Smooth muscle cell (in vitro differentiated cells): ENCODE data around the gene RASAL2. TPM values are rescaled to one million over a fixed set of nuclear protein-coding genes. Genes with fewer than 3 reads are reported as not detected.

Experiments used
- DNase-seq: peaks from one replicate; lab custom pipeline; 2025; ENCODE audit not compliant: unreplicated experiment; lab: John Stamatoyannopoulos, UW
- H2AFZ ChIP-seq: fragments of 200-600 bp; sonication (generic); 2 replicates; pipeline ENCODE4 v1.6.0; 2016; ENCODE audit warnings: antibody characterized with exemption, low read depth, mild to moderate bottlenecking
- H3F3A ChIP-seq: fragments of 200-600 bp; sonication (generic); 2 replicates; pipeline ENCODE4 v1.6.0; 2017; ENCODE audit warnings: antibody characterized with exemption, low read depth
- H3K27ac ChIP-seq: fragments of 200-600 bp; sonication (generic); 2 replicates; pipeline ENCODE4 v1.5.1; 2016; ENCODE audit warnings: low read depth, mild to moderate bottlenecking
- H3K27me3 ChIP-seq: fragments of 200-600 bp; sonication (generic); 2 replicates; pipeline ENCODE4 v1.6.1; 2016; ENCODE audit warnings: low read depth, mild to moderate bottlenecking
- H3K36me3 ChIP-seq: fragments of 200-600 bp; sonication (generic); 2 replicates; pipeline ENCODE4 v1.5.1; 2016; ENCODE audit warnings: low read depth
- H3K4me1 ChIP-seq: fragments of 200-600 bp; sonication (generic); 2 replicates; pipeline ENCODE4 v1.5.1; 2016; ENCODE audit warnings: low read depth
- H3K4me2 ChIP-seq: fragments of 200-600 bp; sonication (generic); 2 replicates; pipeline ENCODE4 v1.6.0; 2016; ENCODE audit warnings: mild to moderate bottlenecking
- H3K4me3 ChIP-seq: fragments of 200-600 bp; sonication (generic); 2 replicates; pipeline ENCODE4 v1.5.1; 2016; ENCODE audit warnings: mild to moderate bottlenecking
- H3K79me2 ChIP-seq: fragments of 200-600 bp; sonication (generic); 2 replicates; pipeline ENCODE4 v1.6.0; 2016; ENCODE audit warnings: low read depth, mild to moderate bottlenecking
- H3K9ac ChIP-seq: fragments of 200-600 bp; sonication (generic); 2 replicates; pipeline ENCODE4 v1.6.0; 2016; ENCODE audit warnings: low read depth
- H3K9me3 ChIP-seq: fragments of 200-600 bp; sonication (generic); replicated peaks from 2 replicates; pipeline ENCODE4 v1.5.1; 2016; ENCODE audit warnings: low read depth
- H4K20me1 ChIP-seq: fragments of 200-600 bp; sonication (generic); 2 replicates; pipeline ENCODE4 v1.6.0; 2016; ENCODE audit warnings: low read depth
- CTCF ChIP-seq: fragments of 200-600 bp; sonication (generic); IDR thresholded peaks from 2 replicates; pipeline ENCODE4 v1.5.1; 2017; ENCODE audit warnings: borderline replicate concordance, mild to moderate bottlenecking, antibody characterized with exemption; ENCODE audit not compliant: insufficient read depth, poor library complexity, severe bottlenecking
- WGBS: methylation state at CpG from one replicate; pipeline ENCODE4 v1.1.7; 2016; ENCODE audit warnings: low lambda C conversion rate; 5-methylcytosine and 5-hydroxymethylcytosine counted together
- polyA plus RNA-seq: library from polyadenylated mRNA; unstranded; fragments of >200 nt; fragmentation: Nextera tagmentation; extraction: Ambion mirVana; gene quantifications from 2 replicates; pipeline ENCODE4 v1.2.1, GENCODE V29; 2016
- total RNA-seq: library from RNA; depleted of rRNA; stranded (reverse); fragments of >200 nt; gene quantifications from 2 replicates; pipeline ENCODE4 v1.2.3, GENCODE V29; 2014

The RASAL2 gene
- total and polyA plus RNA-seq, 2 experiments from 2014 or later: 4.3 to 17.6 TPM

DNA sequence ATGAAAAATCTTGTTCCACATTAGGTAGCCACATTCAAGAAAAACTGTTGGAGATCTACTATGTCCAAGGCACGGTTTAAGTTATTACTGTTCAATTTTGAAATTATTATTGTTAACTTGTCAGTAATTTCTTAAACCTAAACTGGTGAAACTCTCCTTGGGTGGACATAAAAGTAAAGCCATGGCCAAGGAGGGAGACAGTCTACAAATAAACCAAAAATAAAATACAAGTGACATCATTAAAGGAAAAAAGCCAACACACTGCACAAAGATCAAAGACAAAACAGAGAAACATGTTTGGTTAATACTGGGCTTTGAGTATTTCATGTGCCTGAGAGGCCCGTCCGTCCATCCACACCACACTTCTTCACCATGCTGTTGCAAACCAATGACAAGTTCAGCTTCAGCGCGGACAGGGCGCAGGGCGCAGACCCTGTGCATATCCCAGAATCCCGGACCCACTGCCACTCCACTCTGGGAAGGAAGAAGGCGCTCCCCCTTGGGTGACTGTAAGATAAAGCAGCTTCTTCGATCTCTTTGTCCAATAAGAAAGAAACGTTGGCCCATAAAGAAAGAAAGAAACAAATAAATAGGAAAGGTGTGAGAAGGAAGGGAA, 918 bp upstream of the RASAL2 start:
- Histone ChIP-seq H3K27me3 (no peaks in the 10 kb centered on the region), H3F3A (peaks cover 8% of the 10 kb centered on the region), H3K27ac (peak overlapping the region; percentile 81), H3K9ac (peak overlapping the region; percentile 80), H3K4me3 (peak overlapping the region; percentile 64), H3K4me1 (peaks cover 30% of the 10 kb centered on the region), H3K36me3 (no peaks in the 10 kb centered on the region), H3K79me2 (peaks cover 30% of the 10 kb centered on the region), H3K9me3 (no peaks in the 10 kb centered on the region), H4K20me1 (peaks cover 35% of the 10 kb centered on the region), H3K4me2 (peak overlapping the region; percentile 96), H2AFZ (peak overlapping the region; percentile 92)
- 6% methylated on average over 11 of the region's 11 CpGs for WGBS
- TF ChIP-seq CTCF: no peak
- DNase-seq: peak; percentile 23

DNA sequence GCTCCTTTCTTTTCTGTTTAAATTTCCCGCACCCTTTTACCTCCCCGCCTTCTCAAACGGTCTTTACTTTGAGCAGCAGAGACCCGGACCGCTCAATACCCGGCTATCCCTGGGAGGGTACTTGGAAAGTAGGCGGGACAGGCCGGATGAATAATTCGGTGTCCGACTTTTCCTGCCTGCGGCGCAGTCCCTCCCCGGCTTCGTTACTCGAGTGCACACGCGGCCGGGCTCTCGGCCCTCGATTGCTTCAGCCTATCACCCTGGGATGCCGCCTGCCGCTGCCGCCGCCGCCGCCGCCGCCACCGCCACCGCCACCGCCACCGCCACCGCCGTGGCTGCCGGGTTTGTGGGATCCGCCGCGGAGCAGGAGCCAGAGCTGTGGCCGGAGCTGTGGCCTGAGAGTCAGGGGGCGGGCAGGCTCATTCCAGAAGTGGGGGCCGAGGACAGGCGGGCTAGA, 382 bp upstream of the RASAL2 start:
- Histone ChIP-seq H3K27me3 (no peaks in the 10 kb centered on the region), H3K4me3 (peak overlapping the region; percentile 64), H3F3A (peaks cover 8% of the 10 kb centered on the region), H3K79me2 (peaks cover 35% of the 10 kb centered on the region), H3K9ac (peak overlapping the region; percentile 80), H3K36me3 (no peaks in the 10 kb centered on the region), H3K4me1 (peaks cover 30% of the 10 kb centered on the region), H3K4me2 (peak overlapping the region; percentile 96), H3K9me3 (no peaks in the 10 kb centered on the region), H4K20me1 (peaks cover 41% of the 10 kb centered on the region), H3K27ac (peak overlapping the region; percentile 81), H2AFZ (peak overlapping the region; percentile 92)
- WGBS: under 1% methylated on average over 39 of the region's 42 CpGs
- no peak for TF ChIP-seq CTCF
- peak; percentile 75 for DNase-seq

- TF ChIP-seq CTCF: no peak
- Histone ChIP-seq H3F3A (peaks cover 8% of the 10 kb centered on the region), H3K79me2 (peaks cover 50% of the 10 kb centered on the region), H3K4me3 (peak overlapping the region; percentile 64), H2AFZ (peak overlapping the region; percentile 85), H3K9me3 (no peaks in the 10 kb centered on the region), H3K4me1 (peaks cover 30% of the 10 kb centered on the region), H4K20me1 (peaks cover 52% of the 10 kb centered on the region), H3K9ac (peak overlapping the region; percentile 80), H3K36me3 (no peaks in the 10 kb centered on the region), H3K27me3 (no peaks in the 10 kb centered on the region), H3K4me2 (peak overlapping the region; percentile 89), H3K27ac (peak overlapping the region; percentile 81)
- DNase-seq: no peak
- WGBS: 5% methylated on average over 11 of the region's 11 CpGs
Observed at GRCh38 chr1:178094739-178095645, 1.1 kb downstream of the RASAL2 start.
